GM10266 (cell line): ENCODE results near the gene LAMP5.

Source experiments
- DNase-seq: peaks from one replicate; pipeline ENCODE4 v3.0.0; 2012; ENCODE audit errors: extremely low spot score
- TF ChIP-seq, protein P1 (sequence below): IDR thresholded peaks from 2 replicates; pipeline ENCODE4 v1.5.1; 2012; ENCODE audit warnings: mild to moderate bottlenecking, low read depth; ENCODE audit not compliant: control insufficient read depth, insufficient read depth; ENCODE audit errors: missing control alignments

The LAMP5 gene

DNA sequence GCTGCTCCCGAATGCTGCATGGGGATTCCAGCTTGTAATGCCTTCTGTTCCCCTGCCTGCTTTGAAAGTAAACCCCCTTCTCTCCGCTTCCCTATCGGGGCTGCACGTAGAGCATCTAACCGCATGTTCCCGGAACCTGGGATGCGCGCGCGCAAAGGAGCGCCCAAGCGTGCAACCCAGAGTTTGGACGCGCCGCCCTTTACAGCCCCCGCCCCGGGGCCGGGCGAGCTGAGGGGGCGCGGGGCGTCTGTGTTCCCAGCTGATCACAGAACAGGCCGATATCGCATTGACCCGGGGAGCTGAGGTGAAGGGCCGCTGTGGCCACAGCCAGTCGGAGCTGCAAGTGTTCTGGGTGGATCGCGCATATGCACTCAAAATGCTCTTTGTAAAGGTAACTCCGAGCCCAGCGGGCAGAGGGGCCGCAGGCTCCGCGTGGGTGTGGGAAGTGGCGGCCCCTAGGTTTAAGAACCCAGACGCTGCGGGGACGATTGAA lies 1.4 kb downstream of the LAMP5 start:
- DNase-seq = no peak
- TF ChIP-seq, protein P1, sequence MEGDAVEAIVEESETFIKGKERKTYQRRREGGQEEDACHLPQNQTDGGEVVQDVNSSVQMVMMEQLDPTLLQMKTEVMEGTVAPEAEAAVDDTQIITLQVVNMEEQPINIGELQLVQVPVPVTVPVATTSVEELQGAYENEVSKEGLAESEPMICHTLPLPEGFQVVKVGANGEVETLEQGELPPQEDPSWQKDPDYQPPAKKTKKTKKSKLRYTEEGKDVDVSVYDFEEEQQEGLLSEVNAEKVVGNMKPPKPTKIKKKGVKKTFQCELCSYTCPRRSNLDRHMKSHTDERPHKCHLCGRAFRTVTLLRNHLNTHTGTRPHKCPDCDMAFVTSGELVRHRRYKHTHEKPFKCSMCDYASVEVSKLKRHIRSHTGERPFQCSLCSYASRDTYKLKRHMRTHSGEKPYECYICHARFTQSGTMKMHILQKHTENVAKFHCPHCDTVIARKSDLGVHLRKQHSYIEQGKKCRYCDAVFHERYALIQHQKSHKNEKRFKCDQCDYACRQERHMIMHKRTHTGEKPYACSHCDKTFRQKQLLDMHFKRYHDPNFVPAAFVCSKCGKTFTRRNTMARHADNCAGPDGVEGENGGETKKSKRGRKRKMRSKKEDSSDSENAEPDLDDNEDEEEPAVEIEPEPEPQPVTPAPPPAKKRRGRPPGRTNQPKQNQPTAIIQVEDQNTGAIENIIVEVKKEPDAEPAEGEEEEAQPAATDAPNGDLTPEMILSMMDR = no peak

DNA sequence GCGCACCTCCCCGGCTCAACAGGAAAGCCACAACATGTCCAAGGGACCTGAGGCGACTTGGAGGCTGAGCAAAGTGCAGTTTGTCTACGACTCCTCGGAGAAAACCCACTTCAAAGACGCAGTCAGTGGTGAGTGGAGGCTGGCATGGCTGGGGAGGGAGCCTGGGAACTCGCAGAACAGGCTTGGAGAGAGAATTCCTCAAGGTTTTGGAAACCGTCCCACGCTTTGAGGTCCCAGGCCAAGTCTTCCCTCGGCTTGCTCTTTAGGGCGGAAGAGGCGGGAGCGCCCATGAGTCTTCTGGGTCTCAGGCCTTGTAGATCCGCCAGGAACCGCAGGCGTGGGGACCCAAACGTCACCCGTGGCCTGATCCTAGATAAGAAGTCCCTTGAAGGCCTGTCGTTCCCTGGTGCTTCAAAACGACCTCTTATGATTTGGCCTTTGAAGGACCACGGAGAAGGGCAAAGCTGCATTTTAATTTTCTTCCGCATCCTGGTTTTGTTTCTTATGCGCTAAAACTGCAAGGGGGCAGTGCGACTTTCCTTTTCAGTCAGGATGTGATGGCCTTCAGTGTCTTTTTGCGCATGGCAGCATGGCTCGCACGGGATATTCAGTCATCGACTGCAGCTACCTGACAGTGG lies 2.0 kb downstream of the LAMP5 start:
- DNase-seq = no peak
- TF ChIP-seq, protein P1 = no peak

DNA sequence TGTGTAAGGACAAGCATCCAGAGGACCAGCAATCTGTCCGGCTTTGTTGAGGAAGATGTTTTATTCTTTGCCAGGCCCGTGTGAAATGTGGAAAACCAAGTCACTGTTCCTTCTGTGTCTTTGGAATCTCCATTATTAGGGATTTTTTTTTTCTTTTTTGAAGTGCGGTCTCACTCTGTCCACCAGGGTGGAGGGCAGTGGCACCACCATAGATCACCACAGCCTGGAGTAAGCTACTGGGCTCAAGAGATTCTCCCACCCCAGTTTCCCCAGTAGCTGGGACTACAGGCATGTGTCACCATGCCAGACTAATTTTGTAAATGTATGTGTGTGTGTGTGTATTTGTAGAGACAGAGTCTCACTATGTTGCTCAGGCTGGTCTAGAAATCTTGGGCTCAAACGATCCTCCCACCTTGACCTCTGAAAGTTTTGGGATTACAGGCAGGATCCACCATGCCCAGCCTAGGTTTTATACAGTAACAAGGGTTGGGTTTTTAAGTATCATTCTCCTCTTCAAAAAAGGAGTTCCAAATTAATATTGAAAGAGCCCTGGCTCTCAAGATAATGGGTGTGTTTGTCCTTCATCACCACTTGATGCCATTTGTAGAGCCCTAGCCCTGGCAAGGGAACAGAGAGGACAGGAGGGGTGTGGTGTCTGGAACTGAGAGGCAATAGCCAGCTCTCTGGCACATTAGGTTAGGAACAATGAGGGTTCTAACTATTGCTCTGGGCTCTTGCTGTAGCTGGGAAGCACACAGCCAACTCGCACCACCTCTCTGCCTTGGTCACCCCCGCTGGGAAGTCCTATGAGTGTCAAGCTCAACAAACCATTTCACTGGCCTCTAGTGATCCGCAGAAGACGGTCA lies 3.1 kb downstream of the LAMP5 start:
- DNase-seq = no peak
- TF ChIP-seq, protein P1 = no peak

DNA sequence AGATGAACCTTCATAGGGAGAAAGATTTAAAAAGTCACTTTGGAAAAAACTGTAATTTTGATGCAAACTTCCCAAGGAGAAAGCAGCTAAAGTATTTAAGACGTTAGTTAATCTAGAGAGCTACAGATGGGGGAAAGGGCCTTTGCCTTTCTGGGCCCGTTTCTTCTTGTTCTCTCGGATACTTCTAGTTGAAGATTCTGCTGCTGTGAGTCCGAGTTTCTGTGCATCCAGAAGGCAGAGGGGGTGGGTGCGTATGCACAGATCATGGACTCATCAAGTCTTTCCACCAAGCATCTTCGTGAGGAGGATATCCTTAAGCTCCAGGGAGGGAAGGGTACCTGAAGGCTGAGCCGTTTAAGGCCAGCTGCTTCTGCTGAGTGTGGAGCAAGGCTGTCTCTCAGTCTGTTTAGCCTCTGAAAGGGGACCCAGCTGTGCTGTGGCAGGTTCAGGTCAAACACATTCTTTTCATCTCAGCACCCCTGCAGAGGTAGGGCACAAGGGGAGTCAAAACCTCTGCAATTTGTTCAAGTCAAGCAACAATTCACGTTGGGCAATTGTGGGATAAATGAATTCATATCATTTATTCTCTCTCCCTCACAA lies 4.3 kb downstream of the LAMP5 start:
- TF ChIP-seq, protein P1 = no peak
- DNase-seq = no peak

DNA sequence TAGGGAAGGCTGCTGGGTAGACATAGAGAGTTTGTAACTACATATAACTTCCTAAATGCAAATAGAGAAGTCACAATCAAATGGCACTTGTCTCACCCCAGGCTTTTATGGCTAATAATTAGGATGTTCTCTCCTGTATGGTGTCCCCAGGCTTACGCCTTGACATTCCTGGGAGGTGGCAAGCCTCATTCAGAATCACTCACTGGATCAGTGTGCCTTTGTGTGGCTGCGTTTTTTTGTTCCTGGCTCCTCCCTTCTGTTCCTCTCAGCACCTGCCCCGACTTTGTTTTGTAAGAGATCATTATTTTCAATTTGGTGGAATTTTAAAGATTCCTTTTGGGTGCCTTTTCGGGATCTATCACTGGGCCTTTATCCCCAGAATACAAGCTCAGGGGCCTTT lies 5.7 kb downstream of the LAMP5 start:
- TF ChIP-seq, protein P1 = no peak
- no peak for DNase-seq

DNA sequence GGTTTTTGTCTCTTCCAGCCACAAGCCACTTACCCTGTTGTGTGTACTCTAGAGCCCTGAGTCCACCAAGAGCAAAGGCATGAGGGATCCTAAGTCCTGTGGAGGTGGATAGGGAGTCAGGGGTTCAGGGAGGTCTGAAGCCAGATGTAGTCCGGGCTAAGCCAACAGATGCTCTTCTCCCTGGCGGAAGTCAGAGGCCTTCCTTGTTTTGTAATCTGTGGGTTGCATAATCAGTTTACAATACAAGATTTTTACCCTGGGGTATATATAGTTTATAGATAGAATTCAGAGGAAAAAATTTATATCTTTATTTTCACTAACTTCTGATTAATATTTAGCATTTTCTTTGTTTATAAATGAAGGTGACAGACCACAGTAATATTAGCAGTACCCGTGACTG lies 9.2 kb downstream of the LAMP5 start:
- no peak for DNase-seq
- TF ChIP-seq, protein P1 = no peak
